GM18505 (cell line): ENCODE data around the gene FCER2.

ENCODE experiments used
- ATAC-seq: cut with Tn5 transposase; IDR thresholded peaks from one replicate; pipeline ENCODE4 v1.9.1; 2021; ENCODE audit not compliant: unreplicated experiment
- POLR2A ChIP-seq: IDR thresholded peaks from 4 replicates; pipeline ENCODE4 v1.6.1; 2011; ENCODE audit warnings: borderline replicate concordance; ENCODE audit not compliant: insufficient read depth, insufficient read length; ENCODE audit errors: extremely low read depth

FCER2 gene

GRCh38 chr19:7729831-7730285 lies 27.9 kb upstream of the FCER2 start:
- TF ChIP-seq POLR2A: no peak
- ATAC-seq: no peak

GRCh38 chr19:7729211-7729610 lies 27.3 kb upstream of the FCER2 start:
- no peak for TF ChIP-seq POLR2A
- no peak for ATAC-seq

- ATAC-seq: no peak
- TF ChIP-seq POLR2A: no peak
These were observed 23.9 kb upstream of the FCER2 start for GRCh38 chr19:7725791-7726190.

- no peak for ATAC-seq
- no peak for TF ChIP-seq POLR2A
These were observed 20.3 kb upstream of the FCER2 start for GRCh38 chr19:7722231-7722651.

GRCh38 chr19:7720351-7720750 lies 18.4 kb upstream of the FCER2 start:
- ATAC-seq: no peak

GRCh38 chr19:7718668-7719067 lies 16.7 kb upstream of the FCER2 start:
- no peak for TF ChIP-seq POLR2A
- no peak for ATAC-seq

More at GRCh38 chr19:7720351-7720750, 18.4 kb upstream of the FCER2 start:
- TF ChIP-seq POLR2A: no peak

- no peak for TF ChIP-seq POLR2A
- ATAC-seq: no peak
These were observed 14.8 kb upstream of the FCER2 start for GRCh38 chr19:7716762-7717161.

GRCh38 chr19:7715671-7716070 lies 13.7 kb upstream of the FCER2 start:
- ATAC-seq: no peak
- no peak for TF ChIP-seq POLR2A

GRCh38 chr19:7710616-7711015 lies 8.7 kb upstream of the FCER2 start:
- no peak for ATAC-seq
- no peak for TF ChIP-seq POLR2A

GRCh38 chr19:7709932-7710460 lies 8.1 kb upstream of the FCER2 start:
- no peak for TF ChIP-seq POLR2A

GRCh38 chr19:7706955-7707456 lies 5.1 kb upstream of the FCER2 start:
- no peak for TF ChIP-seq POLR2A
- no peak for ATAC-seq

More at GRCh38 chr19:7709932-7710460, 8.1 kb upstream of the FCER2 start:
- ATAC-seq: no peak

- no peak for ATAC-seq
These were observed 4.4 kb upstream of the FCER2 start for GRCh38 chr19:7706188-7706954.

GRCh38 chr19:7705387-7706187 lies 3.7 kb upstream of the FCER2 start:
- TF ChIP-seq POLR2A: peak; percentile 56
- peak; percentile 42 for ATAC-seq

More at GRCh38 chr19:7706188-7706954, 4.4 kb upstream of the FCER2 start:
- TF ChIP-seq POLR2A: no peak

GRCh38 chr19:7704280-7705060 lies 2.5 kb upstream of the FCER2 start:
- no peak for TF ChIP-seq POLR2A
- no peak for ATAC-seq

- TF ChIP-seq POLR2A: no peak
- ATAC-seq: no peak
These were observed 1.4 kb upstream of the FCER2 start for GRCh38 chr19:7703332-7703731.
